Ishikawa (cell line): ENCODE data around the gene ZDHHC8.

Experiments used
- CEBPB ChIP-seq: IDR thresholded peaks from 2 replicates; pipeline ENCODE4 v1.6.1; 2012
- CREB1 ChIP-seq: IDR thresholded peaks from 2 replicates; pipeline ENCODE4 v1.6.1; 2012; ENCODE audit warnings: low read depth
- EGR1 ChIP-seq: IDR thresholded peaks from 2 replicates; pipeline ENCODE4 v1.6.1; 2012
- EP300 ChIP-seq: IDR thresholded peaks from 2 replicates; pipeline ENCODE4 v1.6.1; 2012; ENCODE audit warnings: borderline replicate concordance
- FOXM1 ChIP-seq: IDR thresholded peaks from 2 replicates; pipeline ENCODE4 v1.6.1; 2012; ENCODE audit warnings: low read depth, borderline replicate concordance
- MAX ChIP-seq: IDR thresholded peaks from 2 replicates; pipeline ENCODE4 v1.6.1; 2012
- NFIC ChIP-seq: IDR thresholded peaks from 2 replicates; pipeline ENCODE4 v1.6.1; 2012
- RAD21 ChIP-seq: IDR thresholded peaks from 2 replicates; pipeline ENCODE4 v1.6.1; 2012; ENCODE audit warnings: low read depth
- REST ChIP-seq: IDR thresholded peaks from 2 replicates; pipeline ENCODE4 v1.6.1; 2012; ENCODE audit warnings: low read depth, mild to moderate bottlenecking
- TAF1 ChIP-seq: IDR thresholded peaks from 2 replicates; pipeline ENCODE4 v1.6.1; 2012; ENCODE audit warnings: low read depth, mild to moderate bottlenecking
- TCF12 ChIP-seq: IDR thresholded peaks from 2 replicates; pipeline ENCODE4 v1.6.1; 2012; ENCODE audit warnings: low read depth
- TEAD4 ChIP-seq: IDR thresholded peaks from 2 replicates; pipeline ENCODE4 v1.6.1; 2012
- USF1 ChIP-seq: IDR thresholded peaks from 2 replicates; pipeline ENCODE4 v1.6.1; 2012
- YY1 ChIP-seq: IDR thresholded peaks from 2 replicates; pipeline ENCODE4 v1.6.1; 2012; ENCODE audit warnings: low read depth
- ZBTB7A ChIP-seq: IDR thresholded peaks from 2 replicates; pipeline ENCODE4 v1.6.1; 2012; ENCODE audit warnings: low read depth

The ZDHHC8 gene

GRCh38 chr22:20096574-20097420 lies 34.8 kb upstream of the ZDHHC8 start:
- TF ChIP-seq CEBPB (no peak), TCF12 (no peak), RAD21 (no peak), TEAD4 (no peak), CREB1 (no peak), TAF1 (no peak), REST (no peak), MAX (no peak), EGR1 (no peak)

- TF ChIP-seq ZBTB7A, result no peak
- TF ChIP-seq NFIC, result no peak
- no peak for TF ChIP-seq REST
- TF ChIP-seq MAX, result no peak
- TF ChIP-seq EP300, result no peak
- TF ChIP-seq TAF1, result no peak
- TF ChIP-seq USF1, result no peak
- TF ChIP-seq YY1, result no peak
- no peak for TF ChIP-seq CEBPB
- no peak for TF ChIP-seq TEAD4
- no peak for TF ChIP-seq CREB1
- TF ChIP-seq RAD21, result no peak
- TF ChIP-seq TCF12, result no peak
- TF ChIP-seq FOXM1, result no peak
- no peak for TF ChIP-seq EGR1
Measured at GRCh38 chr22:20099099-20099711, 32.4 kb upstream of the ZDHHC8 start.

GRCh38 chr22:20101638-20102037 lies 30.0 kb upstream of the ZDHHC8 start:
- TF ChIP-seq TCF12 (no peak), FOXM1 (no peak), TAF1 (no peak), YY1 (no peak), CEBPB (no peak), USF1 (no peak), CREB1 (no peak), ZBTB7A (no peak), TEAD4 (no peak), RAD21 (no peak), EGR1 (no peak), NFIC (no peak), MAX (no peak), EP300 (no peak), REST (no peak)
